Esophagus squamous epithelium (tissue), 5 donors: Measurements from ENCODE around the gene GRID2. TPM values are rescaled to one million over a fixed set of nuclear protein-coding genes. Genes with fewer than 3 reads are reported as not detected.

Experiments
- DNase-seq: peaks from one replicate; lab custom pipeline; 2025; lab: John Stamatoyannopoulos, UW
- H3K27ac ChIP-seq, 4 donors: fragments of 200-600 bp; sonication (generic); one replicate each; pipeline ENCODE4 v1.5.1; 2016 to 2019; ENCODE audit warnings: mild to moderate bottlenecking in 1 of 4
- H3K27me3 ChIP-seq, 4 donors: fragments of 200-600 bp; sonication (generic); 1 replicate in 3 of 4; 2 replicates in 1 of 4; pipeline versions ENCODE4 v1.5.1 to v1.6.0; 2017 to 2021; ENCODE audit warnings: antibody characterized with exemption in 1 of 4
- H3K36me3 ChIP-seq, 3 donors: fragments of 200-600 bp; sonication (generic); one replicate each; pipeline ENCODE4 v1.5.1; 2016 to 2019
- H3K4me1 ChIP-seq, 3 donors: fragments of 200-600 bp; sonication (generic); one replicate each; pipeline ENCODE4 v1.5.1; 2017 to 2019
- H3K4me3 ChIP-seq, 4 donors: fragments of 200-600 bp; sonication (generic); 1 replicate in 3 of 4; 2 replicates in 1 of 4; pipeline ENCODE4 v1.5.1; 2016 to 2019; ENCODE audit warnings: mild to moderate bottlenecking in 2 of 4, moderate library complexity in 1 of 4
- H3K9me3 ChIP-seq, 3 donors: fragments of 200-600 bp; sonication (generic); one replicate each; pipeline ENCODE4 v1.5.1; 2016 to 2019
- POLR2A ChIP-seq, 4 donors: fragments of 450-650 bp; IDR thresholded peaks; one replicate each; pipeline ENCODE4 v1.6.1; 2017; ENCODE audit warnings: antibody characterized with exemption in 4 of 4, mild to moderate bottlenecking in 4 of 4, moderate library complexity in 3 of 4
- WGBS, 2 donors: methylation state at CpG; one replicate each; pipeline ENCODE4 v1.1.5; 2018; 5-methylcytosine and 5-hydroxymethylcytosine counted together
- intact Hi-C: fragments of 100-400 bp; cut with DNase I; formaldehyde crosslinking; loops from one replicate; pipeline ENCODE4 v1.15.0; 2022
- total RNA-seq, 4 donors: library from RNA; depleted of rRNA; stranded (reverse); fragments of >200 nt; gene quantifications; one replicate each; pipeline ENCODE4 v1.1.0, GENCODE V29; 2016
- TF ChIP-seq, protein P1 (sequence below), 6 experiments: fragments of 450-650 bp in 4 of 6; fragments of 200-600 bp in 2 of 6; sonication (generic) in 2 of 6; IDR thresholded peaks; one replicate each; pipeline ENCODE4 v1.5.1; 2016 to 2019; ENCODE audit warnings: antibody characterized with exemption in 6 of 6, mild to moderate bottlenecking in 4 of 6, moderate library complexity in 4 of 6
- donor health status: DM: yes; HTN: yes; CAD: no.

The GRID2 gene
- total RNA-seq, 4 donors from 2014 or later: not detected

- WGBS, 2 donors: 88 to 97% methylated on average over 1 of the region's 1 CpG
- no peak for DNase-seq
- Histone ChIP-seq H3K27ac (no peak overlapping the region), H3K27me3 (no peaks in the 10 kb centered on the region), H3K36me3 (no peaks in the 10 kb centered on the region), H3K4me3 (no peak overlapping the region), H3K4me1 (no peaks in the 10 kb centered on the region), H3K9me3 (no peaks in the 10 kb centered on the region)
- intact Hi-C loops: no loop called here
- no peak for TF ChIP-seq POLR2A (IDR thresholded peaks at IDR 0.05)
- TF ChIP-seq, protein P1, sequence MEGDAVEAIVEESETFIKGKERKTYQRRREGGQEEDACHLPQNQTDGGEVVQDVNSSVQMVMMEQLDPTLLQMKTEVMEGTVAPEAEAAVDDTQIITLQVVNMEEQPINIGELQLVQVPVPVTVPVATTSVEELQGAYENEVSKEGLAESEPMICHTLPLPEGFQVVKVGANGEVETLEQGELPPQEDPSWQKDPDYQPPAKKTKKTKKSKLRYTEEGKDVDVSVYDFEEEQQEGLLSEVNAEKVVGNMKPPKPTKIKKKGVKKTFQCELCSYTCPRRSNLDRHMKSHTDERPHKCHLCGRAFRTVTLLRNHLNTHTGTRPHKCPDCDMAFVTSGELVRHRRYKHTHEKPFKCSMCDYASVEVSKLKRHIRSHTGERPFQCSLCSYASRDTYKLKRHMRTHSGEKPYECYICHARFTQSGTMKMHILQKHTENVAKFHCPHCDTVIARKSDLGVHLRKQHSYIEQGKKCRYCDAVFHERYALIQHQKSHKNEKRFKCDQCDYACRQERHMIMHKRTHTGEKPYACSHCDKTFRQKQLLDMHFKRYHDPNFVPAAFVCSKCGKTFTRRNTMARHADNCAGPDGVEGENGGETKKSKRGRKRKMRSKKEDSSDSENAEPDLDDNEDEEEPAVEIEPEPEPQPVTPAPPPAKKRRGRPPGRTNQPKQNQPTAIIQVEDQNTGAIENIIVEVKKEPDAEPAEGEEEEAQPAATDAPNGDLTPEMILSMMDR (IDR thresholded peaks at IDR 0.05): no peak
Measured at GRCh38 chr4:92968996-92969395, 665.2 kb downstream of the GRID2 start.

GRCh38 chr4:92969650-92970379 is 666.0 kb downstream of the GRID2 start:
- Histone ChIP-seq H3K27me3 (no peaks in the 10 kb centered on the region), H3K4me1 (no peaks in the 10 kb centered on the region), H3K27ac (no peak overlapping the region), H3K4me3 (no peak overlapping the region), H3K9me3 (no peaks in the 10 kb centered on the region), H3K36me3 (no peaks in the 10 kb centered on the region)
- WGBS, 2 donors: 45 to 57% methylated on average over 4 of the region's 4 CpGs
- no peak for TF ChIP-seq POLR2A (IDR thresholded peaks at IDR 0.05)
- TF ChIP-seq, protein P1 (IDR thresholded peaks at IDR 0.05): no peak
- intact Hi-C loops: no loop called here
- no peak for DNase-seq

DNA sequence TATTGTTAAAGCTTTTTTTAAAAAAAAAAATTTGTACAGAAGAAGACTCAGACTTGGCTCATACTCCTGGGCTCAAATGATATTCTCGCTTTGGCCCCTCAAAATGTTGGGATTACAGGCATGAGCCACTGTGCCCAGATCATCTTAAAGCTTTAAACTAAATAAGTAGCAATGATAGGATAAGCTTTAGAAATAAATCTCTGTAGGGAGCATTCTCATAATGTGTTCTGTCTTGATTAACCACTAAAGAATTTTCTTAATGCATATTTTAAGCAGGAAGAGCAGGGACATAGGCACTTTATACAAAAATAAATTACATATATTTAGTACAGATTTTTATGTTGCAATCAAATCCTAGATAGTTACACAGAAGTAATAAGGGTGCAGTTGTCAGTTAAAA is 667.2 kb downstream of the GRID2 start:
- no peaks in the 10 kb centered on the region for H3K27me3 ChIP-seq
- intact Hi-C loops: no loop called here
- H3K4me3 ChIP-seq: no peak overlapping the region
- WGBS, 2 donors: 73 to 86% methylated on average over 1 of the region's 1 CpG
- no peak for DNase-seq
- H3K9me3 ChIP-seq: no peaks in the 10 kb centered on the region
- TF ChIP-seq POLR2A (IDR thresholded peaks at IDR 0.05): no peak
- TF ChIP-seq, protein P1 (IDR thresholded peaks at IDR 0.05): no peak
- no peaks in the 10 kb centered on the region for H3K4me1 ChIP-seq
- no peaks in the 10 kb centered on the region for H3K36me3 ChIP-seq
- H3K27ac ChIP-seq: no peak overlapping the region

DNA sequence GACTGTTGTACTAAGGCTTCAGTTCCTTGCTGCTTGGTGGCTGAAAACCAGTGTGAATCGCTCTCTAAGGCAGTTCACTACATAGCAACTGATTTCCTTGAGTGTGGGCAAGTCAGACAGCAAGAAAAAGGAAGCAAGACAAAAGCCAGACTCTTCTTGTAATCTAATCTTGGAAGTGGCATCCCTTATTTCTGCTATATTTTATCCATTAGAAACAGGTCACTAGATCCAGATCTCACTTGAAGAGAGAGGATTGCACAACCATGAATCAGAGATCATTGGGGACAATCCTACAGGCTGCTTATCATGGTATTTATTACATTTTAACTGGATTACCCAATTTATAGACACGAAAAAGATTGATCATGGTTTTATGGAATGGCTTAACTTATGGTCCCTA is 684.5 kb downstream of the GRID2 start:
- TF ChIP-seq POLR2A (IDR thresholded peaks at IDR 0.05): no peak
- TF ChIP-seq, protein P1 (IDR thresholded peaks at IDR 0.05): no peak
- WGBS, 2 donors: 80% methylated on average over 2 of the region's 2 CpGs
- DNase-seq: no peak
- Histone ChIP-seq H3K27me3 (no peaks in the 10 kb centered on the region), H3K27ac (no peak overlapping the region), H3K4me1 (no peaks in the 10 kb centered on the region), H3K36me3 (no peaks in the 10 kb centered on the region), H3K9me3 (no peaks in the 10 kb centered on the region), H3K4me3 (no peak overlapping the region)
- intact Hi-C loops: no loop called here

GRCh38 chr4:92992758-92993157 is 689.0 kb downstream of the GRID2 start:
- Histone ChIP-seq H3K4me3 (no peak overlapping the region), H3K9me3 (no peaks in the 10 kb centered on the region), H3K27ac (no peak overlapping the region), H3K36me3 (no peaks in the 10 kb centered on the region), H3K4me1 (no peaks in the 10 kb centered on the region), H3K27me3 (no peaks in the 10 kb centered on the region)
- no peak for DNase-seq
- WGBS, 2 donors: 68 to 72% methylated on average over 4 of the region's 4 CpGs
- no peak for TF ChIP-seq POLR2A (IDR thresholded peaks at IDR 0.05)
- TF ChIP-seq, protein P1 (IDR thresholded peaks at IDR 0.05): no peak
- intact Hi-C loops: no loop called here
